ENCODE measurements around the gene CDK11B.
"Not testable (repeated sequence)": the region's sequence is repeated elsewhere in the genome, so short reads cannot be mapped to it uniquely, and the experiment has no call there.

The CDK11B gene

GRCh38 chr1:1658583-1659549, at the start of gene CDK11B:
CDK11B (minus strand) TSS chr1:1659004; CDS start chr1:1657485, 1,519 bp downstream.
- DNase-seq (ENCODE audit: low read depth in 1 of 2, low spot score in 1 of 2): peak; percentile 100

GRCh38 chr1:1707897-1708296, 49.1 kb upstream of the CDK11B start:
- not testable (repeated sequence) for DNase-seq (ENCODE audit: low read depth in 1 of 2, low spot score in 1 of 2)

DNA sequence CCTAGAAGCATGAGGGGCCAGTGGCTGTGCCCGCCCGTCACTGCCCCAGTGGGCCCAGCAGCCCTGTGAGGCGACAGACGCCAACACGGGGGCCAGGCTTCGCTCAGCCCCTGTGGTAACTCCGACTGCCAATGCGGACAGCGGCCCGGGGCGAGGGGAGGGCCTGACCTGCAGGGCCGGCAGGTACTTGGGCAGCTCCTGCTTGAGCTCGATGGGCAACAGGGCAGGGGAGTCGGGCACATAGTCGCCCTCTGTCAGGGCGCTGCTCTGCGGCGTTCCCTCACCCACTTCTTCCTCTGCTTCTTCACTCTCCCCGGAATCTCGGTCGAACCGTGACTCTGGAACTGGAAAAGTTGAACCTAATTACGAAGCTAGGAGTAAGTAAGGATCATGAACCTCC, 48.4 kb upstream of the CDK11B start:
- not testable (repeated sequence) for DNase-seq (ENCODE audit: low read depth in 1 of 2, low spot score in 1 of 2)

DNA sequence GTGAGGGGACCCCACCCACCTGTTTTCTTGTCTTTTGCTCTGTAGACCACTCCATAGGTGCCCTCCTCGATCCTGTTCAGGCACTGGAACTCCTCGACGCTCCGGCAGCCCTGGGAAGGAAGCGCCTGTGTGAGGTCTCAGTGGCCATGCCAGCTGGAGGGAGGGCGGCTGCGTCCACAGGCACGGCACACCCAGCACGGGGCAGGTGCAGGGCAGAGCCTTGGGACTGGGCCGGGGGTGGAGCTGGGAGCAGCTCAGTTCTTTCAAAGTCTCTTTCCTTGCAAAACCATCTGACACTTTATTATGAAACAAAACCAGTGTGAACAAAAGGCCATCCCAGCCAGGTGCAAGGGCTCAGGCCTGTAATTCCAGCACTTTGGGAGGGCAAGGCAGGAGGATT, 46.8 kb upstream of the CDK11B start:
- DNase-seq (ENCODE audit: low read depth in 1 of 2, low spot score in 1 of 2): not testable (repeated sequence)

- not testable (repeated sequence) for DNase-seq (ENCODE audit: low read depth in 1 of 2, low spot score in 1 of 2)
These were observed 45.6 kb upstream of the CDK11B start for GRCh38 chr1:1704284-1704957.

DNA sequence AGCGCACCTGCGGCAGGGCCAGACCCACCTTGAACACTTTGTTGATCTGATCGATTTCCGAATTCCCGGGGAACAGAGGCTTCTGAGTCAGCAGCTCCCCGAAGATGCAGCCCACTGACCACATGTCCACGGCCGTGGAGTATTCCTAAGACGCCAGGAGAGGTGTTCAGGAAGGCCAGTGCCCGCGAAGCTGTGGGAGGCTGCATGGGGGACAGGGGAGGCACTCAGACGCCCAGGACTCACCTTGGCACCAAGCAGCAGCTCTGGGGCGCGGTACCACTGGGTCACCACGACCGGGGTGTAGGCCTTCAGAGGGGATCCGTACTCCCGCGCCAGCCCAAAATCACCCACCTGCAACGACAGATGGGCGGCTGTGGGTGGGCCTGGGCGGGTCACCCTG, 45.0 kb upstream of the CDK11B start:
- DNase-seq (ENCODE audit: low read depth in 1 of 2, low spot score in 1 of 2): no peak

DNA sequence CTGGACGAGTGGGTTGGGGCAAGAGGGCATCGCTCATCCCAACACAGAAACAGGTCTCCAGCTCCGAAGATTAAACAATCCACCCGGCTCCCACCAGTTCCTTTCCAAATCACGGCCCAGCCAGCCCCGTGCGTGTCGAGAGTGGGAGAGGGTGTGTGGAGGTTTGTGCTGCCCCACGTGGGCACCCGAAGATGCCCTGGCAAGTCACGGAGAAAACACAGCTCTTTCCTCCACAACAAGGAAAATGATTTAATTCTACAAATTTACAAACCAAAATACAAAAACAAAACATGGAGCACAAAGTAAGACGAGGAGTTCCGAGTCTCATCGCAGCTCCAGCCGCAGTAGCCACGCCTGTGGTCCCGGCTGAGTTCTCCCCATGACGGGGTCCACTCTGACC, 43.7 kb upstream of the CDK11B start:
- DNase-seq (ENCODE audit: low read depth in 1 of 2, low spot score in 1 of 2): not testable (repeated sequence)

DNA sequence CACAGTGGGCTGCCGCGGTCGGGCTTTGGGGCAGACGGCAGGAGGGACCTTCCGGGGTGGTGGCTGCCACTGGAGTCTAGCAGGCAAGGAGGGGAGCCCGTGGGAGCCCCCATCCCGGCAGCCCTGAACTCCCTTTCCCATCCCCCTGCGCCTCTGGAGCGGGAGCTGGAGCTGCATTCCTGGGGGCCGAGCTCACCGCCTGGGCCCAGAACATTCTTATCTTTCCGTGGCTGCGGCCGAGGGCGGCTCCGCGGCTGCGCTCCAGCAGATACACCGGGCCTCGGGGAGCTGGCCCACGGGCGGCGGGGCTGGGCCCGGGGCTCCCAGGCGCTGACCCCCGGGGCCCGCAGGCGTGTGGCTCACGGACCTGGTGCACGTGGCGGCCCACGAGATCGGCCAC, 41.8 kb upstream of the CDK11B start:
- DNase-seq (ENCODE audit: low read depth in 1 of 2, low spot score in 1 of 2): not testable (repeated sequence)

DNA sequence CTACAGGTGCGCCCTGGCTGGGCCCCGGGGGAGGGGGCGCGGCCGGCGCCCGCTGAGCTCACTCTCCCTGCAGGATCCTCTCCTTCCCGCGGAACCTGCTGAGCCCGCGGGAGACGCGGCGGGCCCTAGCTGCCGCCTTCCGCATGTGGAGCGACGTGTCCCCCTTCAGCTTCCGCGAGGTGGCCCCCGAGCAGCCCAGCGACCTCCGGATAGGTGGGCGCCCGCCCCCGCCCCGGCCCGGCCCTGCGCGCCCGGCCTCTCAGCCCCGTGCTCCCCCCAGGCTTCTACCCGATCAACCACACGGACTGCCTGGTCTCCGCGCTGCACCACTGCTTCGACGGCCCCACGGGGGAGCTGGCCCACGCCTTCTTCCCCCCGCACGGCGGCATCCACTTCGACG, 41.3 kb upstream of the CDK11B start:
- not testable (repeated sequence) for DNase-seq (ENCODE audit: low read depth in 1 of 2, low spot score in 1 of 2)

DNA sequence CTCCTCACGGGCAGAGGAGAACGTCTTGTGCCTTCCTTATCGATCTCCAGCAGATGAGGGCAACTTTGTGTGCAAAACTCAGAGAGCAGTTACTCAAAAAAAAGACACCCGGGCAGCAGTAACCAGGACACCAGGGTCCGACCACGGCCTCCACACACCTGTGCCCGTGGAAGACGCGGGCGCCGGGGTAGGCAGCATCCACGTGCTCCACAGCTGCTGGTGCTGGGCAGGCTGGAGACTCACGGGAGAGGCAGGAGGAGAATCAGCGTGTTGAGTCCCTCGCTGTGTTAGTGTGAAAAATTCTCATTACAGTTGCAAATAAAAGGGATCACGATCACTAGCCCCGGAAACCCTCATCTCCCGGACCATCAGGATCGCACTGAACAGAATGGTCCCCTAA, 40.3 kb upstream of the CDK11B start:
- DNase-seq (ENCODE audit: low read depth in 1 of 2, low spot score in 1 of 2): not testable (repeated sequence)

DNA sequence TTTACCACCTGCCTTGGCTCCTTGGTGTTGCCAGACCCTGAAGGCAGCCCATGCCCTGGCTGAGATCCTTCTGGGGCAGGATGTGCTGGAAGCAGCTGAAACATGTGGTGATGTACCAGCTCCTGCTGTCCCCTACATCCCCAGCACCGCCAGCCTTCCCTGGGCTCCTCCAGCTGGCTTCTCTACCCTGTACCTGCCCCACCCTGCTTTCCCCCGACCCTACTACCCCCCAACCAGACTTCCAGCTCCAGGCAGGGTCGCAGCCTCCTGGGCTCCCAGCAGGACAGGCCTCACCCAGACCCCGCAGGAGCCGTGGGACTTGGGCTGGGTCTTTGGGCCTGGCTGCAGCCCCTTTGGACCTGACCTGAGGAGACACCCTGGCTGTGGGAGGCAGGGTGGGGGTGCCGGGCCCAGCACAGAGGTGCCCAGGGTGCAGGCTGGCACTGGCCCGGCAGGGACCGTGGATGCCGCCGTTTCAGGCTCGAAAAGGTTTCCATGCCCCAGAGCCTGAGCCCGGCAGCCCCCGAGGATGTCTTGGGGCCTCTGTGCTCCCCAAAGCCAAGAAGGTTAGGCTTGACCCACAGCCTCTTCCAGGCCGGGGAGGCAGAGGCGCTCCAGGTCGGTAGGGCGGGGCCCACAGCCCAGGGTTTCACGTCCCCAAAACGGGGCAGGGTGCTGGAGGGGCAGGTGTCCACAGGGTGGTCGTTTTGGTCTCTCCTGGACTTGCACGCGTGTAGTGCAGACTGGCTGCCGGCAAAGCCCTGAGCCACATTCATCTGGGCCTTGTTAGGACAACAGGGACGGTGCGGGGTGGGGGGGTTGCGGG, 38.8 kb upstream of the CDK11B start:
- DNase-seq (ENCODE audit: low read depth in 1 of 2, low spot score in 1 of 2): not testable (repeated sequence)

DNA sequence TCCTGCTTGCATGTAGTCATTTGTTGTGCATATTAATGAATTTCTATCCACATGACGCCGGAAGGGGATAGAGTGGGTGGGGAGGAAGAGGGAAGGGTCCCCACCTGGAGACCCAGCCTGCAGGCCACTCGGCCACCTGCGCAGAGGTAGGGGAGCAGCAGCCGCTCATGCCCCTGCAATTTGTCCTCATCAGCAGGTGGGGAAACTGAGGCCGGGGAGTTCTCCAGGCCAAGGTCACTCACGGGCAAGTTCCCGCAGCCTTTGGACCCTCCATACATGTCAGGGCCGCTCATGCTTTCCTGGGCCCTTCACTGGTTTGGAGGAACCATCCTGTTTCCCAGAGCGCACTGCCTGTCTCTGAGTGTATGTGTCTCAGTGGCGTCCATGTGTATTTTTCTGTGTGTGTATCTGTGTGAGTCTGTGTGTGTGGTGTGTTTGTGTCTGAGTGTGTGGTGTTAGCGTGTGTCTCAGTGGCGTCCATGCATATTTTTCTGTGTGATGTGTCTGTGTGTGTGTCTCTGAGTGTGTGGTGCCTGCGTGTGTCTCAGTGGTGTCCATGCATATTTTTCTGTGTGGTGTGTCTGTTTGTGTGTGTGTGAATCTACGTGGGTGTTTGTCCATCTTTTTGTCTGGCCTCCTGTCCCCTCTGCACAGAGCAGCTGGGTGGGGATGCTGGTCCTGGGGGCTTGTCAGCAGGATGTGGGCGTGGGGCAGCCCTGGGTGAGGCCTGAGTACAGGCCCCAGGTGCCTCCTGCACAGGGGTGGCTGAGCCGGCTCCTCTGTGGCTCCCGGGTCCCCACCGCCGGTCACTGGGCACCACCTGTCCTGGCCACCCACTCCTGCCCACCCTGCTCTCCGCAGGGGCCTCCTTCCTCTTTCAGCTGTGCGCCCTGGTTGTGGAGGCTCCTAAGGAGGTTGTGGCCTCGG, 37.9 kb upstream of the CDK11B start:
- not testable (repeated sequence) for DNase-seq (ENCODE audit: low read depth in 1 of 2, low spot score in 1 of 2)

DNA sequence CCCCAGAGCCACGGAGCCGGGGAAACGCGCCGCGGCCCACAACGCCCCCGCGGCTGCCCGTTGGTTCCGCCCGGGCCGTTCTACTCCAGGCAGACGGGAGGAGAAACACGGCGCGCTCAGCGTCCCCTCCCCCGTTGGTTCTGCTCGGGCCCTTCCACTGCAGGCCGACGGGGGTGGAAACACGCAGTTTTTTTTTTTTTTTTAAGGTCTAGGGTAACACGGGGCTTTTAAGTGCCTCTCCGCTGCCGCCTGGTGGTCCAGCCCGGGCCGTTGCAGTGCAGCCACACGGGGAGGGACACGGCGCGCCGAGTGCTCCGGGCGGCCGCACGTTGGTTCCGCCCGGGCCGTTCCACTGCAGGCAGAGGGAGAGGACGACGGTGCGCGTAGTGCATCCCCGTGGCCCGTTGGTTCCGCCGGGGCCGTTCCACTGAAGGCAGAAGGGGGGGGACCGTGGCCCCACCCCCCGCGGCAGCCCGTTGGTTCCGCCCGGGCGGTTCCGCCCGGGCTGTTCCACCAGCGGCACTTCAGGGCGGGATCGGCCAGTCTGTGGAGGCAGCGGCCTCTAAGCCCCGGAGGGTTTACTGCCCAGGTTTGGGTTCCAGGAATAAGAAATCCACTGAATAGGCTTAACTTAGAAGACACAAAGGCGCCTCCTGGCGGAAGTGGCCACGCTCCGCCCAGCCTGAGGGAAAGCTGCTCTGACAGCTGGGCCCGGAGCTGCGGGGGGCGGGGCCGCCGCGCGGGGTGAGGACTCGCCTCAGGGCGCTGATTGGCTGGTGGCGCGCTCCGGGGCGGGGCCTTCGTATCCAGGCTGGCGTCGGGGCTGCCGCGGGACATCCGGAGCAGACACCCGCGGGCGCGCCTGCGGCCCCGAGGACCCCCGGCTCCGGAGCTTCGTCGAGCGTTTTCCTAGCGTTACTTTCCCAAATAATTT, 34.2 kb upstream of the CDK11B start, which contains the start of gene SLC35E2B:
Gene SLC35E2B (minus strand): TSS at position 82 of the 934 bp plus-strand sequence. CDS start 16,096 bp downstream, outside the sequence.
- DNase-seq (ENCODE audit: low read depth in 1 of 2, low spot score in 1 of 2): peak; percentile 62 to 91

DNA sequence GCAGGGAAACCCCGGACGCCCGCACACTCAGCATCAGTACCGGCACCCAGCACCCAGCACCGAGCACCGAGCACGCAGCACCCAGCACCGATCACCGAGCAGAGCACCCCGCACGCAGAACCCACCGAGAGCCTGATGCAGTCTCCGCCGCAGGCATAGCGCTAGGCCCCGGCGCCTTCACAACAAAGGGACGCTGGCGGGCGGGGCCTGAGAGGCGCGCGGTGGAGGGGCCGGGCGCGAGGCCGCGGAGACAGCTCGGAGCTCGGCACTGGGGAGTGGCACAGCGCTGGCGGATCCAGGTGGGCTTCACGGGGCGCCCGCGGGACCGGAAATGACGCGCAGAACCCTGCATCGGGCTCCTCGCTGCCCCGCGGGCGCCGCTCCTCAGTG, 33.5 kb upstream of the CDK11B start:
- peak in 1 of 2 donors; percentile 48 for DNase-seq (ENCODE audit: low read depth in 1 of 2, low spot score in 1 of 2)

DNA sequence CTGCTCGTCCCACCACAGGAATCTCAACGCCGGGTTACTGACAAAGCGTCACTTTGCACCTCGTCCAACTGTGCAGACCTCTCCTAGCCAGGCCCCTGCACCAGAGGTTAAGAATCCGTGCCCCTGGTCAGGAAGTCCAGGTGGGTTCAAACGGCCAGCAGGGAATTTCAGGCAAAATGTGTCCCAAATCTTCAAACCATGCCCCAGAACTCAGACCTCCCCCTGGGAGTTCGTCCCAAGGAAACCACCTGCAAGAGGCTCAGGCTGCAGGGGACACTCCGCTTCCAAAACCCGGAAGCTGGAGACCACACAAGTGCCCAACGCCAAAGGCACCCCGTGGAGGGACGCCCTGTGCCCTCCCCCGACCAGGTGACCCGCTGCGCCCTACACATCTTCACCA, 32.6 kb upstream of the CDK11B start:
- DNase-seq (ENCODE audit: low read depth in 1 of 2, low spot score in 1 of 2): not testable (repeated sequence)

GRCh38 chr1:1689526-1689925, 30.7 kb upstream of the CDK11B start:
- DNase-seq (ENCODE audit: low read depth in 1 of 2, low spot score in 1 of 2): not testable (repeated sequence)

DNA sequence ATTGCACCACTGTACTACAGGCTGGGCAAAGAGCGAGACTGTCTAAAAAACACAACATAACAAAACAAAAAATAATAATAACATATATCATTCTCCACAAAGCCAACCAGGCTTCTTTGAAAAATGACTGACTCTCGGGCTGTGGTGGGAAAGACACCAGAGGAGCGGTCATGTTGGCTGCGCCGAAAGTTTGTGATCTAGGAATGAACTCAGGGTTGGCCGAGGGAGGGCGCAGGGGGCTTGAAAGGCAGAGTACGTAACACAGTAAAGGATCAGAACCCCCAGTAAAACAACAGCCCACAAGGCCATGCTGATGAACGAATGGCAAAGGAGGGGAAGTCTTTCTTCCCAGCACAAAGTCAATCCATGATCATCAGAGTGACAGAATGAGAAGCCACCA, 29.0 kb upstream of the CDK11B start:
- DNase-seq (ENCODE audit: low read depth in 1 of 2, low spot score in 1 of 2): no peak

- DNase-seq (ENCODE audit: low read depth in 1 of 2, low spot score in 1 of 2): no peak
These were observed 25.4 kb upstream of the CDK11B start for GRCh38 chr1:1684031-1684681.
